Activated CD4-positive, alpha-beta T cell treated with anti-CD3 and anti-CD28 coated beads, Interleukin-2, amount 50 U/mL, for 24 hours (primary cell): ENCODE measurements around the gene SH3BP1.
"Not testable (repeated sequence)": the region's sequence is repeated elsewhere in the genome, so short reads cannot be mapped to it uniquely, and the experiment has no call there.

ENCODE experiments used
- DNase-seq, 2 donors: peaks; one replicate each; pipeline ENCODE4 v3.0.0-alpha.2; 2020; ENCODE audit warnings: low read depth in 1 of 2, low spot score in 1 of 2

The SH3BP1 gene

DNA sequence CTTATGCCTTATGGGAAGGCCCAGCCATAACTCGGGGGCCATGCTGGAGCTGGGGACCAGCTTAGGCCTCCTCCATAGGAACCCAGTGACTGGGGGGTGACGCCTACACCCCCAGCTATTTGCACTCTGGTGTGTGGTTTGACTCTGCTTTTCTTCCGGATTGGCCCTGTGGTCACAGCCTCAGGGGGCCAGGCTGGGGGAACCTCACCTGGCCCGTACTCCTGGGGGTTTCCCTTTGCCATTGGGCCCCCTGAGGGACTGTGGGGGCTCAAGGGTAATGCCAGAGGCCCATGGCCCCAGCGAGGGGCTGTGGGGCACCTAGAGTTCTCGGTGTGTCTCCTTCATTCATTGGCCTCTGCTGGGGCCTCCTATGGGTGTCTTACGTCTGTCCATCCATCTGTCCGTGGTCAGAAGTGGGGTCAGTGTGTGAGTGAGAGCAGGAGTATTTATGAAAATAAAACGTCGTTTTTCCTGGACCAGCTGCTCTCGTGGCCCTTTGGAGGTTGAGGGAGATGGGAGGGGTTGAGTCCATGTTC is 6.3 kb upstream of the SH3BP1 start:
- DNase-seq: no peak

DNA sequence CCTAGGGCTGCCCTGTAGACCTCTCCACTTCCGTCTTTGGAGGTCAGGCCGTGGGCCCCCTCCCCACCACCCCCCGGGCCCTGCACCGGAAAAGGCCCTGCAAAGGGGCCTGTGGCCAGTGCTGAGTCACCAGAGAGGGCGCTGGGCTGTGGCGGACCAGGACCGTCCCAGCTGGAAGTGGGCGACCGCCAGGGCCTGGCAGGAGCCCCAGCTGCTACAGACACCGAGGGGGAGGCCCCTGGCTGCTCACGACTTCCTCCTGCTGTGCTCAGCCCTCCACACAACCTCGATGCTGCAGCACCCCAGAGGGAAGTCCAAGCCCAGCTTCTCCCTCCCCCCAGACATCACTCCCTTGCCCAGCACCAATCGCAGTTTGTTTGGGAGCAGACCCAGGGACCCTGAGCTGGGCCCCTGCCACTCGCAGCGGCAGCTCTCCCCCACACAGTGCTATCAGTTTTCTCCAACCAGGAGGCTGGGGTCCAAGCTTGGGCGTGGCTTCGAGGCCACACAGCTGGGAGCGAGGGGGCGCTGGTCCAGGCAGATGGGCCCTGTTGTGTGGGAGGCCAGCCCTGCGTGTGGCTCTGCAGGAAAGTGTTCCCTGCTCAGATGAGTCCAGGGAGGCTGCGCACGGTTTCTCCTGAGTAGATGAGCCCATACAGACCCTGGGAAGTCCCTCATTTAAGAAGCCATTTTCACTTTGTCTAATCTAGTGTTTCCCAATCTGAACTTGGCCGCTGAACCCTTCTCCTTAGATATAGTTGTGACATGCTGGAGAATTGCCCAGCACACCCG is 5.6 kb upstream of the SH3BP1 start:
- DNase-seq: no peak

DNA sequence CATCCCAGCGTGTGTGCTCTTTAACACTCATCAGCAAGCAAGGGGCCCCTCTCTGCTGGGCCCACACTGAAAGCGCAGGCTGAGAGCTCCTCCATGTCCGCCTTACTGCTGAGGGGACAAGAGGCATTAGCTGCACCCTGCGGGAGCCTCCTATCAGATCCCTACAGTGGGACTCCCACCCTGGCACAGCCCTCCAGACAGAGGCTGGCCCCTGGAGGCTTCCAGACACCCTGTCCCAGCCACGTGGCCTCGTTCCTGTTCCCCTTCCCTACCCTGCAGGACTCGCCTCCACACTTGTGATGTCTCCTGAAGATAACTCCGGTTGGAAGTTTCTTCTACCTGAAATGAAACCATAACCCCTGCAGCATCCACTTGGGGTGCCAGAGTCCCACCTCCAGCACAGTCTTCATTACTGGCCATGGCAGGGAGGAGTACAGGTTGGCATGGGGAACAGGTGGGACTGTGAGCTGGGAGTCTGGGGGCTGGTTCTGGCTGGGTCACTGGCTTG is 5.0 kb upstream of the SH3BP1 start:
- no peak for DNase-seq

DNA sequence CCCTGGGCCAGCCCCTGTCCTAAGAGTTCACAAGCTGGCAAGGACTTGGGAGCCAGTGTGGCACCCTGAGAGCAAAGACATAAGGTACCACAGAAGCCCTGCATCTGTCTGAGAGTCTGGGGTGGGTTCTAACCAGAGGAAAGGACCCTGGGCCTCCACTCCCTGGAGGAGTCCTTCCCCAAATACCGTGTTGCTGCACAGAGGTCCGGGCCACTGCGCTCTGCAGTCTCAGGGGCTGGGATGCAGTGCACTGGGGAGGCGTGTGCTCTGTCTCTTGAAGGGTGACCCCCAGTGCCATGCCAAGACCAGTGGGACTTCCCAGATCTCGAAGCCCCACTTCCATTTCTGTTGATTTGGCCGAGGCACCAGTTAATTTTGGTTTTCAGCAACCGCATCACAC is 4.3 kb upstream of the SH3BP1 start:
- DNase-seq: no peak

DNA sequence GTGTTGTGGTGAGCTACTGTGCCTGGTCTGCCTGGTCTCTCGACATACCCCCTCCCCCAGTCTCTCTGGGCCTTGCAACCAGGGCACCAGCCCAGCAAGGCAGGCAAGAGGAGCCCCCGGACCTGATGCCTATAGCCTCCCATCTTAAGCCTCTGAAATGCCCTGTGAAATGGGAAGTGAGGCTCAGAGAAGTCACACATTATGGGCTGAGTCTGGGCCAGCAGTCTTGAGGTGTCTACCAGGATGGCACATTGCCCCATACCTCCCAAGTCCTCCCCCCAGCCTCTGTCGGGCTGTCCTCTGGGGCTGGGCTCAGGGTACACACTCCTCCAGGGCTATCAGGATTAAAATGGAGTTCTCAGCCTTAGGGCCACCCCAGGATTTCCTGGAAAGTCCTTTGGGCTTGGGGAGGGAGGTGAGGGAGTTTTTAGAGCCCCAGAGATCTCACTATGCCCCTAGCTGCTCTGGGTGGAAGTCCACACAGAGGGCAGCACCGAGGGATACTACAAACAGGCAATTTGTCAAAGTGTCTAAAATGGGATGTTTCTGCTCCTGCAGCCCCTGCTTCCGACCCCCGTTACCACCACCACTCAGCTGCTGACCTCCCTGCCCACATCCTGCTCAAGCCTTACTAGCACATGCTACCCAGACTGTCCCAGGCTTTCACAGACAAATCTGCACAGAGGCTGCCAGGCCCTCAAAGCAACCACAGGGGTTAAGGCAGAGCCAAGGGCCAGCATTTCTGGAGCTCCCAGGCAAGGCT is 3.1 kb upstream of the SH3BP1 start:
- DNase-seq: no peak

DNA sequence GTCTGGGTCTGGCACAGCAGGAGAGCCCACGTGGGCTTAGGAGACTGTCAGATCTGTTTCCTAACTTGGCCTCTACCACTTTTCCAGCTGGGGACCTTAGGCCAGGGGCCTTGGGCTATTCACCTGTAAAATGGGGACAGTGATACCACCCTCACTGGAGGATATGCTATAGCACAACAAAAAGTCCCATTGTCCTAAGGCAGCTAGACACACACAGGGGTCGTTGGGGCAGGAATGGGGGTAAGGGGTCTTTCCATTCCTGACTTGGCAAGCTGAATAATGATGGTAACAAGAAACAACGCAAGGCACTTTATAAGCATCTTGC is 2.6 kb upstream of the SH3BP1 start:
- no peak for DNase-seq

DNA sequence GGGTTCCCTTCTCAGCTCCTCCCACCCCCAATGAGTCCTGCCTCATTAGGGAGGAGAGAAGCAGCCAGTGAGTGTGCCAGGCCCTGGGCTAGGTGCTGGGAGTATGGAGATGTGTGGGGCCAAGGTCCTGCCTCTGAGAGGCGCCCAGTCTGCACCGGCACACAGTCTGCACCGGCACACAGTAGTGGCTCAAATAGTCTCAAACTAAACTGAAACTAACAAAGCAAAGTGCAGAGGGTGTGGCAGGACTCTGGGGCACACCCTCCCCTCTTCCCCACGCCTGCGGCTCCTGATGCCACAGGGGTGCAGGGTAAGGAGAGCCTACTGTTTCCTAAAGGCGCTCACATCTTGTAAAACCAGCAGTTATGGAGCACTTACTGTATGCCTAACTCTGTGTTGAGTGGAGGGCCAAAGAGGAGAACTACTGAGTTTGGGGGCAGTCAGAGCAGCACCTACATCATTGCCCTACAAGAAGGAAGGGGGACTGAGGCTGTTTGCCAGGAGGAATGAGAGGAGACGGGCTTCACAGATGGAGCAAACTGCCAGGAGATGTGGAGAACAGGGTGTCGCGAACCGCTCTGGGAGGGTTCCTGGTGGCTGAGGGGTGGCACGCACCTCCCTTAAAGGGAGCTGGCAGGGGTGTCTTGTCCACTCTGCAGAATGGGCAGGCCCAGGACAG is 939 bp upstream of the SH3BP1 start:
- no peak for DNase-seq

DNA sequence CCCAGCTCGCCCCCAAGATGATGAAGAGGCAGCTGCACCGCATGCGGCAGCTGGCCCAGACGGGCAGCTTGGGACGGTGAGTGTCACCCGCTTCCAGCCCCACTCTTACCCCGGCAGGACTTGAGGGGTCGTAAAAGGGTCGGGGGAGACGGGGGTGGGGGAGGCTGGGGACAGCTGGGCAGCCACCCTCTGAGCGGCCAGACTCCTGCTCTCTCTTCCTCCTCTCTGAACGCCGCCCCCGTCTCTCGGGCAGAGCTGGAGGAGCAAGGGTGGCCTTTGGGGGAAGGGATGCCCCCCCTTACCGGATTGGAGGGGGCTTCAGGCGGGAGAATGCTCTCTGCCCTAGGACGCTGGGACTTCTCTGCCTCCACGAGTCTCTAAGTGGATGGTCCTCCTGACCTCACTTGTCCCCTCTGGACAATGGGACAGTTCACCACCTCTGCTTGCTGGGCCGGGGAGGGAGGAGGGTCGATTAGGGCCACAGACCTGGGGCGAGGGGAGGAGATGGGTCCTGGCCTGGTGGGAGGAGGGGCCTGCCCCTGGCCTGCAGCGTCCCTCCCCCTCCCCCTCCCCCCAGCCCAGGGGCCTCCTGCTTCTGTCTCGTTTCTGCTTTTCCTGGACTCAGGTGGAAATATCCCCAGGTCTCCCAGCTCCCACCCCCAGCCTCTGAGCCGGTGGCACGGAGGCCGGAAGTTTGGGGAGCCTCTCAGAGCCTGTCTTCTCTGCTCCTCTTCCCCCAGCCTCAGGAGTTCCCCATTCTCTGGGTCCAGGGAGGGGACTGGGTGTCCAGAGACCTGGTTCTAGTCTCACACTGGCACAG is 512 bp downstream of the SH3BP1 start:
- DNase-seq: no peak

DNA sequence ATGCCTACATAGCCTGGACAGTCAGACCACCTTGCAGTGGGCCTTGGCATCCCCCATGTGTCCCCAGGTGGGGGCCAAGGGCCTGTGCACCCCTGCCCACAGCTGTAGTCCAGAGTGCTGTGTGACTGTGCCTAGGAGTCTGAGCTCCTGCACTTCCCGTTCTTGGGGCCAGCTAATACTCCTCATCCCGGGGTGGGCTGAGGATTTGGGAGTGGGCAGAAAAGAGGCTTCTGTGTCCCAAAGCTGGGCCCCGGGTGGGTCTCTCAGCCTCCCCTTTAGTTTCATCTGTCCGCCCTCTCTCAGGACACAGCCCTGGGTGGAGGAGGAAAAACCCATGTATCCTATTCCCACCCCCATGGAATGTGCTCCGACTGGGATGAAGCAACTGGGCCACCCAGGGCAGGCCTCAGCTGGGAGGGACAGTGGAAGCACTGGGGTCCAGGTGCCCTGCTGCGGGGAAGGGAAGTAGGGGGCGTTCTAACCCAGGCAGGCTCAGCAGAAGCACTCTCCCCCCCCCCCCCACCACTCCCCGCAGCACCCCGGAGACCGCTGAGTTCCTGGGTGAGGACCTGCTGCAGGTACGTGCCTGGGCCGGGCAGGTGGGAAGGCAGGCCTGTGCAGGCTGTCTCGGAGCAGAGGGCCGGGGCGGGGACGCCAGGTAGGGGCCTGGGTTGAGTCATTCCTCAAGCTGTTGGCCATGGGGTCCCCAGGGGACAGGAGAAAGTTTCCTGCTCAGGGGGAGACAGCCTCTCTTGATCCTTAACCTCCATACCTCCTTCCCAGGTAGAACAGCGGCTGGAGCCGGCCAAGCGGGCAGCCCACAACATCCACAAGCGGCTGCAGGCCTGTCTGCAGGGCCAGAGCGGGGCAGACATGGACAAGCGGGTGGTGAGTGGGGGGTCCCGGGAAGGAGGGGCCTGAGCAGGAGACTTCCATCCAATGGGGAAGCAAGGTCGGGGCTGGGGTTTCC is 1.4 kb downstream of the SH3BP1 start:
- no peak for DNase-seq

DNA sequence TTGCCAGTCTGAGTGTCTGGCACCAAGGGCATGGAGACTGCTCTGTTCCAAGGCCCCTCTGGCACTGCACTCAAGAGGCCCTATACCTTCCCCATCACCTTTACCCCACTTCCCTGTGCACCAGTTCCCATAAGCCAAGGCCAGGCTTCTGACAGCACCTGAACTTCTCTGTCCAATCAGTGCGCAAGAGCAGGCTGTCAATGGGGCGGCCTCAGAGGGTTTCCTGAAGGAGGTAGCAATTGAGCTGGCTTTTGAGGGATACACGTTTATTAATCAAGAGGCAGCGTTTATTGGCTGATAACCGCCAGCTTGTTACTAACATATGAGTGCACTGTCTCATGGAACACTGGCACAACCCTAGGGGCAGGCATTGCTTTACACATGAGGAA is 2.1 kb downstream of the SH3BP1 start:
- no peak for DNase-seq

DNA sequence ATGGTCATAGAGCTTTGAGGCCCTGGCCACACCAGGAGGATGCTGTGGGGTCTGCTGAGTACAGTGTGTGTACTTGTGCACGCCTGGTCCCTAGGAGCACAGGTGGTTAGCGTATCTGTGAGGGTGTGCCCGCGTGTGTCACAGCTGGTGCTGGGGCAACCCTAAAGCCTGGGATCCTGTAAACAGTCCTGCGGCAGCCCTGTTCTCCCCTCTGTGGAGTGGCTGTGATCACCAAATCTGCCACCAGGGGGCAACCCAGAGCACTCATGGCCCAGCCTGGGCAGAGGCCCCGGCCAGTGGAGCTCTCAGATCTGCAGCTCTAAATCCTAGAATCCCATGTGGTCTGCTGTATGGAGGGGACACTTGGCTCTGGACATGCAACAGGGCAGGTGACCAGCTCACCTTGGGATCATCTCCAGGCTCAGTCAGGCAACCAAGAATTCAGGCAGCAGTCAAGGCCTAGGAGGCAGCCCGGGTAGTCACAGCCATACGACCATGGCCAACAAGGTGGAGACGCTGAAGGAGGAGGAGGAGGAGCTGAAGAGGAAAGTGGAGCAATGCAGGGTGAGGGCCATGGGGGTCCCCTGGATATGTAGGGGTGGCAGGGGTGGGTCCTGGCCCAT is 3.9 kb downstream of the SH3BP1 start:
- DNase-seq: peak; percentile 82 to 83

DNA sequence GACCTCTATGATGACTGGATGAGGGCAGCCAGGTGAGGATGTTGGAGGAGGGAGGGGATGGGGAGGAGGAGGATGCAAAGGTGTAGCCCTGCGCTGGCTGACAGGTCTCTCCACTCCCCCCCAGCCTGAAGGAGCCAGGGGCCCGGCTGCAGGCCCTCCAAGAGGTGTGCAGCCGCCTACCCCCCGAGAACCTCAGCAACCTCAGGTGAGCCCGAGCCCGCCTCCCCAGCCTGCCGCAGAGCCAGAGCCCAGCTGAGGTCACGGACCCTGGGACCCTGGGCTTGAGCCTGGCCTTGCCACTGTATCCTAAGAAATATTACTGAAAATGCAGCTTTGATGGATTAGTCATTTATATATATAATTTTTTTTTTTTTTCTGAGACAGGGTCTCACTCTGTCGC is 7.8 kb downstream of the SH3BP1 start:
- no peak for DNase-seq

DNA sequence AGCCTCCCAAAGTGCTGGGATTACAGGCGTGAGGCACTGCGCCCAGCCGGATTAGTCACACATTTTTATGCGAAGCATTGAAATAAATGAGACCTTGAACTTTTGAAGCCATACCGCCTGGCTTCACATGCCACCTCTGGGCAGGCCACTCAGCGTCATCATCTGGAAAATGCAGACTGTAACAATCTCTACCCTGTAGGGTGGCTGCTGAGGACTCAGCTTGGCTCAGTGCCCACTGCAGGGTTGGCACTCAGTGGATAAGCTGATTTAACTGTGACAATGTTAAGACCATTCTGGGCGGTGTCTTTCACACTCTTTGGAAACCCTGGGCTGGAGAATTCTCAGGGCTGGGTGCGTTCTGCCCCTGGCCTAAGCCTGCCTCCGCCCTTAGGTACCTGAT is 8.5 kb downstream of the SH3BP1 start:
- DNase-seq: no peak

DNA sequence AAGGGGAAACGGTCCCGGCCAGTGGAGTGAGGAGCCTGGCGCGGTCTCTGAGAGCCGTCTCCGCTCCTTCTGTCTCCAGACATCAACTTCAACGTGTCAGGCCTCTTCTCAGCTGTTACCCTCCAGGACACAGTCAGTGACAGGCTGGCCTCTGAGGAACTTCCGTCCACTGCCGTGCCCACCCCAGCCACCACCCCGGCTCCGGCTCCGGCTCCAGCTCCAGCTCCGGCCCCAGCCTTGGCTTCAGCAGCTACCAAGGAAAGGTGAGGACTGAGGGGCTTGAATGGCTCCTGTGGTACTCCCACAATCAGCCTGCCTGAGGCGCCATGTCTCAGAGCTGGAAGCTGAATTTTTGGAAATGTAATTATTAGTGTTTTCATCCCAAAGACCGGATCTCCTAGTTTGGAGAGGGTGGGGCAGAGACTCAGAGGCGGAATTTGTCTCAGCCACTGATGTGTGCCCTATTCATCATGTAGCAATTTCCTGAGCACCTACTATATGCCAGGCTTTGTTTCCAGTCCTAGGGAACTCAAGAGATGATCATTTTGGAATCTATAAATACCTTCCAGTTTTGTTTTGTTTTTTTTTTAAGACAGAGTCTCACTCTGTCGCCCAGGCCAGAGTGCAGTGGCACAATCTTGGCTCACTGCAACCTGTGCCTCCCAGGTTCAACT is 11.1 kb downstream of the SH3BP1 start:
- DNase-seq: no peak

DNA sequence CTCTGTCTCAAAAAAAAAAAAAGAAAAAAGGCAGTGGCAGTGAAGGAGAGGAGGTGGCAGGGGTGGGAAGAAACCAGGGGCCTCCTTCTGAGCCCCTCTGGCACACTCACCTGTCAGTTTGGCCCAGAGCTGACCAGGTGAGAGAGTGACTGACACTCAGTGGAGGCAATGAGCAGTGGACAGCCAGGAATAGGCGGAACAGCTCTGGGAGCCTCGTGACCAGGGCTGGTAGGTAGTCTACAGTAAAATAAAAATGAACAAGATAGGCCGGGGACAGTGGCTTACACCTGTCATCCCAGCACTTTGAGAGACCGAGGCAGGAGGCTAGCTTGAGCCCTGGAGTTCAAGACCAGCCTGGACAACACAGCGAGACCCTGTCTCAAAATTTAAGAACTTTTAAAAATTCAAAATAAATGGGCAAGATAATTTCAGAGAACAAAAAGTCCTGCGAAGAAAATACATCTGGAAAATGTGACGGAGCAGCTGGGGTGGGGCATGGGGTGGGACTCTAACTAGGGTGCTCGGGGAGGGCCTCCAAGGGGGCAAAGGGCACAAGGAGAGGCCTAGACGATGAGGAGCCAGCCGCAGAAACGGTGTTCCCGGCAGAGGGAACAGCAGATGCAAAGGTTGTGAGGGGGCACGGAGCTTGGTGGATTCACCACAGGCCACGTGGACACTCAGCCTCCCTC is 15.2 kb downstream of the SH3BP1 start:
- no peak for DNase-seq

DNA sequence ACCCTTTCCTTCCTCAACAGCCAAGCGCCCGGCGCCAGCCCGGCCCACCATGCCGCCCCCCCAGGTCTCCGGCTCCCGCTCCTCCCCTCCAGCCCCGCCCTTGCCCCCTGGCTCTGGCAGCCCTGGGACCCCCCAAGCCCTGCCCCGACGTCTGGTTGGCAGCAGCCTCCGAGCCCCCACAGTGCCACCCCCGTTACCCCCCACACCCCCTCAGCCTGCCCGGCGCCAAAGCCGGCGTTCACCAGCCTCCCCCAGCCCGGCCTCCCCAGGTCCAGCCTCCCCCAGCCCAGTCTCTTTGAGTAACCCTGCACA is 15.7 kb downstream of the SH3BP1 start:
- no peak for DNase-seq

DNA sequence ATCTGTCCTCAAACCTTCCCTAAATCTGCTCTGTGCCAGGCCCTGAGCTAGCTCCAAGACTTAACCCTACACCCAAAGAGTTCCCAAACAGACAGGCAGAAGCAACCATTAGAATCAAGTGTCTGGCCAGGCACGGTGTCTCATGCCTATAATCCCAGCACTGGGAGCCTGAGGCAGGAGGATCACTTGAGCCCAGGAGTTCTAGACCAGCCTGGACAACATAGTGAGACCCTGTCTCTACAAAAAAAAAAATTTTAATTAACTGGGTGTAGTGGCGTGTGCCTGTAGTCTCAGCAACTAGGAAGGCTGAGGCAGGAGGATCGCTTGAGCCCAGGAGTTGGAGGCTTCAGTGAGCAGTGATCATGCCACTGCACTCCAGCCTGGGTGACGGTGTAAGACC is 17.1 kb downstream of the SH3BP1 start:
- not testable (repeated sequence) for DNase-seq

DNA sequence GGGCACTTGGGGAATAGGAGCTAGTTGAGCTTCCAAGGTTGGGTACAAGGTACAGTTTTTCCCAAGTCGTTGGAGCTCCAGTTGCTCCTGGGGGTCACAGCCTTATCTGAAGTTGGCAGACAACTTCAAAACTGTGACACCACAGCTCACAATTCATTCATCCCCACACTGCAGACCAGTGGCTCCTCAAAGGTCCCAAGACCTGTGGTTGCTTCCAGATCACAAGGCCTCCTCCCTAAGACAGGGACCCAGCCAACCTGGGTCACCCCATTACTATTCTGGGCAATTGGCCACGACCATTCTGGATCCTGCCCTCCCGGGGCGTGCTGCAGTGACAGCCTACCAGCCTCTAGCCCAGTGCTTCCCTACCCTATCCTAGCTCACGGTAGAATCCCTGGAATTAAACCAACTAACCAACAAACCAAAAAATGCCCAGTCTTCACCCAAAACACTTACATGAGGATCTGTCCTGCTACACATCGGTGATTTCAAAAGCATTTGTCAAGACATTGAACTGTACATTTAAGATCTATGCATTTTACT is 18.2 kb downstream of the SH3BP1 start:
- no peak for DNase-seq
